Right cardiac atrium (tissue), 5 donors: ENCODE data around the gene CNTNAP4. TPM values are rescaled to one million over a fixed set of nuclear protein-coding genes. Genes with fewer than 3 reads are reported as not detected.

ENCODE experiments used
- ATAC-seq, 2 donors: fragments of 200-7000 bp; cut with Tn5 transposase; one replicate each; pipeline versions ENCODE4 v1.8.0 to v1.9.1; 2020; ENCODE audit warnings: moderate library complexity in 2 of 2, mild to moderate bottlenecking in 1 of 2
- DNase-seq, 3 donors: peaks; one replicate each; pipeline ENCODE4 v3.0.0-alpha.2; 2020
- H3K27ac ChIP-seq: one replicate; pipeline ENCODE4 v1.5.1; 2013; ENCODE audit warnings: mild to moderate bottlenecking, low read length, control low read depth, moderate library complexity
- H3K27me3 ChIP-seq: one replicate; pipeline ENCODE4 v1.6.1; 2013; ENCODE audit not compliant: control insufficient read depth, insufficient read depth
- H3K4me1 ChIP-seq: one replicate; pipeline ENCODE4 v1.6.1; 2013; ENCODE audit warnings: low read length; ENCODE audit not compliant: control insufficient read depth, insufficient read depth
- H3K4me3 ChIP-seq: one replicate; pipeline ENCODE4 v1.5.1; 2013; ENCODE audit warnings: low read length, control low read depth
- H3K9me3 ChIP-seq: one replicate; pipeline ENCODE4 v1.6.1; 2013; ENCODE audit warnings: low read length; ENCODE audit not compliant: control insufficient read depth
- WGBS: extraction: QIAGEN DNeasy Blood & Tissue Kit; methylation state at CpG from one replicate; pipeline ENCODE4 v1.1.7; 2013; 5-methylcytosine and 5-hydroxymethylcytosine counted together
- intact Hi-C, 4 donors: fragments of 100-400 bp; cut with DNase I; formaldehyde crosslinking; loops; one replicate each; pipeline versions ENCODE4 v1.11.0 to v1.14.0; 2022 to 2023
- polyA plus RNA-seq: library from polyadenylated mRNA; stranded (reverse); fragments of 200-250 nt; gene quantifications from one replicate; pipeline ENCODE4 v1.2.3, GENCODE V29; 2013
- total RNA-seq, 4 donors: library from RNA; stranded (reverse); fragmentation: NEBNext Ultra II Directional; extraction: Animal tissue kit (Norgen Biotek cat#: 25700); gene quantifications; one replicate each; pipeline ENCODE4 v1.2.1, GENCODE V29; 2021
- donor health status: healthy with polysubstance abuse.
- donor health status: DM: no; HTN: yes; CAD: no.
- donor health status: DM: no; HTN: no; CAD: no.
- donor health status: DM: no; HTN: yes; CAD: no; lungs with severe emphysema.
- donor health status: DM: yes; HTN: yes; CAD: no.

Gene CNTNAP4
- total and polyA plus RNA-seq, 5 donors = 0.02 TPM; not detected in 4

DNA sequence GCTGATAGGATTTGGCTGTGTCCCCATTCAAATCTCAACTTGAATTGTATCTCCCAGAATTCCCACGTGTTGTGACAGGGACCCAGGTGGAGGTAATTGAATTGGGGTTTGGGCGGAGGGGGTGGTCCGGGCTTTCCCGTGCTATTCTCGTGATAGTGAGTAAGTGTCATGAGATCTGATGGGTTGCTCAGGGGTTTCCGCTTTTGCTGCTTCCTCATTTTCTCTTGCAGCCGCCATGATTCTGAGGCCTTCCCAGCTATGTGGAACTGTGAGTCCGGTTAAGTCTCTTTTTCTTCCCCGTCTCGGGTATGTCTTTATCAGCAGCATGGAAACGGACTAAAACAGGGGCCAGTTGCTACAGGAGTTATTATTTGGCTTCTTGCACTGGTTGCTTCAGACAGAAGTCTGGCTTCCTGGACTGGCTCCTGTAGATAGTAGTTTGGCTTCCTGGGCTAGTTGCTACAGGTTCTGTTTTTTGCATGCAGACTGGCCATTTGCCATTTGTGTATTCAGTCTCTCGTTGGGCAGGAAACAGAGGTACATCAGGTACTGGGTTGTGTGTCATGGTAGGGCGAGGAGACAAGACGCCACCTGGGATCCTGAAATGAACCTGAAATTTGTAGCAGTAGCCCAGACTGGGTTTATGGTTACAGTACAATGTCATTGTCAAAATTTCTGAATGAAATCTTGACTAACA is 32.6 kb downstream of the CNTNAP4 start:
- H3K4me3 ChIP-seq = no peak overlapping the region
- no peaks in the 10 kb centered on the region for H3K9me3 ChIP-seq
- 88% methylated on average over 14 of the region's 14 CpGs for WGBS
- ATAC-seq (no peak), DNase-seq (no peak)
- no peaks in the 10 kb centered on the region for H3K4me1 ChIP-seq
- no peak overlapping the region for H3K27ac ChIP-seq
- intact Hi-C loops = no loop called here
- H3K27me3 ChIP-seq = no peaks in the 10 kb centered on the region

DNA sequence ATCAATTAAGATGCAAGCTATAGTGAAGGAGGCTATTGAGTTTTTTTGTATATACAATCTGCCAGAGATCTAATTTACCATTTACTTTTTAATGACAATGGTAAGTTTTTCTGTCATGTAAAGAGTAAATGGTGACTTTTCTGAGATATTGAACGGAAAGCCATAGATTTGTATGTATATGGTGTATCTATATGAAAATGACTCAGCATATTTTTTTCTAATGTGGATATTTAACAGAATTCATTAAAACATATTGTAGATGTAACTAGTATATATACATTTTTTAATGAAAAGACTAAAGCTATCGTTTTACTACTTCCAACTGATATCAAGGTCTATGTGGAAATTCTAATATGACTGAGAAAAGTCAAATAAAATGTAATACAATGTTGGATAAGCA is 34.1 kb downstream of the CNTNAP4 start:
- H3K27me3 ChIP-seq = no peaks in the 10 kb centered on the region
- 69% methylated on average over 2 of the region's 2 CpGs for WGBS
- H3K27ac ChIP-seq = no peak overlapping the region
- ATAC-seq (no peak), DNase-seq (no peak)
- no peak overlapping the region for H3K4me3 ChIP-seq
- H3K4me1 ChIP-seq = no peaks in the 10 kb centered on the region
- intact Hi-C loops = no loop called here
- no peaks in the 10 kb centered on the region for H3K9me3 ChIP-seq

DNA sequence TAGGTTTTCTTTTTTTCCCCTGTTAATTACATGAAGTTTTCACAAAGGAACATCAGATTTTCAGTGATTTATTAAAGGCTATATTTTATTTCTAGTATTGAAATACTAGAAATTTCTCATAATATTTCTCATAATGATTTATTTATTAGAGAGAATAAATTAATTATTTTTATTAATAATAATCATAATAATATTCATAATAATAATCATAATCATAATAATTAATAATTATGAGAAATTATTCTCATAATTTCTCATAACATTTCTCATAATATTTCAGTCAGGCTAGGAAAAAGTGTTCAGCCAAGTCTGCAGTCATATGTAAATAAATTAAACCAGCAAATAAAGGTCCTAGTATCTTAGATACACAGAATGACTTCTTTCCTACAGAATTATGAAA is 41.4 kb downstream of the CNTNAP4 start:
- intact Hi-C loops = no loop called here
- H3K27me3 ChIP-seq = no peaks in the 10 kb centered on the region
- DNase-seq (no peak), ATAC-seq (no peak)
- no peak overlapping the region for H3K4me3 ChIP-seq
- no peaks in the 10 kb centered on the region for H3K4me1 ChIP-seq
- H3K9me3 ChIP-seq = no peaks in the 10 kb centered on the region
- H3K27ac ChIP-seq = no peak overlapping the region

DNA sequence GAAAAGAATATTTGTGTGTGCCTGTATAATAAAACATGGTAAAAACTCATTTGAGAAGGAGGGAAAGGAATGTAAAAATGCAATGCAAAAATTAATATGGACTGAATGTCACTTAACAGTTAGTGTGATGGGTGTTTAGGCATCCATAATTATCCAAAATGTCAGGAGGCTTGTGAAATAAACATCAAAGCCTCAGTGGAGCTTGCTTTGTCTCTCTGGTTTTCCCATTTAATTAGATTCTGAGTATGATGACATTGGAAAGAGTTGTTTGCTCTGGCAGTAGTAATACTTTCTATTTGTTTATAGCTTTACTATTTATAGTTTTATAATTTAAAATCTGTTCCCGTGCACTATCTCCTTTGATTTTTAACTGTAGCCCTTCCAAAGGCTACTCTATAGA is 51.9 kb downstream of the CNTNAP4 start:
- Histone ChIP-seq H3K27ac (no peak overlapping the region), H3K27me3 (no peaks in the 10 kb centered on the region), H3K4me1 (no peaks in the 10 kb centered on the region), H3K9me3 (no peaks in the 10 kb centered on the region), H3K4me3 (no peak overlapping the region)
- DNase-seq (no peak), ATAC-seq (no peak)
- 32% methylated on average over 1 of the region's 1 CpG for WGBS
- intact Hi-C loops = no loop called here

DNA sequence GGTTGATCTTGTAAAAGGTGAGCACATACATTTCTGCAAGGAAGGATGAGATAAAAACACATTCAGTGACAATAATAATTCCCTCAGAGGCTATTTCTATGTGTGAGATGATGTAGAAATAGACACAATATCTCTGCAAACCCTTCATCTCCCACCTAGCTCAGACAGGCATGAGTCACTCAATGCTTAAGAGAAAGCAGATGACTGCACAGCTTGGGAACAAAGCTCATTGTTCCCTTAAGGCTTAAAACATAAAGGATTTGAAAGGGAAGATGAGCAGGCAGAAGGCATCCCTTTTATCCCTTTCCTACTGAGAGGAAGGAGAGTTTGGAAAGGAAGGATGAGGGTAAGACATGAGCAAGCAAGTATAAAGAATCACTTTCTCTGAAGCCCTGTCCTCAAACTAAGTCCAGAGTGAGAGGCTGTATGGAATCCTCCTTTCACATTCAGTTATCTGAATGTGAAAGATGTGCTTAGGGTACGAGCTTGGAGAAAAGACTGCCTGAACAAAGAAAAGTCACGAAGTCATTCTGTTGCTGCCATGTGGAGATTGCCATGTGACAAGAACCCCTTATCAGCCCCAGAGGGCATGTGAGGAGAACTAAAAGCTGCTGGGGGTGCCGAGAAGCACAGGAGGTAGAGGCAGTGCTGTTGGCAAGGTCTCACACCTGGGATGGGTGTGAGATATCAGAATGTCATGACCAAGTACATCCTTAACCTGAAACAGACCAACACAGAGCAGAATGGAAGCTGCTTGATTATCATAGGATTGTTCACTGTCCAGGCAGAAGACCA is 58.2 kb downstream of the CNTNAP4 start:
- H3K4me1 ChIP-seq = no peaks in the 10 kb centered on the region
- H3K27ac ChIP-seq = no peak overlapping the region
- H3K4me3 ChIP-seq = no peak overlapping the region
- no peaks in the 10 kb centered on the region for H3K27me3 ChIP-seq
- ATAC-seq (no peak), DNase-seq (no peak)
- no peaks in the 10 kb centered on the region for H3K9me3 ChIP-seq
- intact Hi-C loops = no loop called here
- 51% methylated on average over 3 of the region's 3 CpGs for WGBS

DNA sequence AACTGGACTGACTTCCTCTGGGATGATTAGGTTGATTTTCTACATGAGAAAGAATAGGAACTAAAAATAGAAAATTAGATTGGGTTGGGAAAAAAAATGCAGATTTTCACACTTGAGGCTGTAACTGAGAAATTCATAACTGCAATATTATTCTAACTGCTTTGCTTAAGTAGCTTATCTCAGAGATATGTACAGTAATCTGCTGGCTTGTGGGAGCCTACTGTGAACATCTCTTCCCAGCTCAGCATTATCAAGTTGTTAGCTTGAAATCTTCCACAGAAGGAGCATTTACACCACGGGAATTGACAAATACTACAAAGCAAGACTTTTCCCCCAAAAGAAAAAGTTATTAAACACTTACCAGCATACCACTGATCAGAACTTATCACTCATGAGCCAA is 58.9 kb downstream of the CNTNAP4 start:
- 24% methylated on average over 1 of the region's 1 CpG for WGBS
- Histone ChIP-seq H3K4me3 (no peak overlapping the region), H3K27ac (no peak overlapping the region), H3K9me3 (no peaks in the 10 kb centered on the region), H3K27me3 (no peaks in the 10 kb centered on the region), H3K4me1 (no peaks in the 10 kb centered on the region)
- ATAC-seq (no peak), DNase-seq (no peak)
- intact Hi-C loops = no loop called here

DNA sequence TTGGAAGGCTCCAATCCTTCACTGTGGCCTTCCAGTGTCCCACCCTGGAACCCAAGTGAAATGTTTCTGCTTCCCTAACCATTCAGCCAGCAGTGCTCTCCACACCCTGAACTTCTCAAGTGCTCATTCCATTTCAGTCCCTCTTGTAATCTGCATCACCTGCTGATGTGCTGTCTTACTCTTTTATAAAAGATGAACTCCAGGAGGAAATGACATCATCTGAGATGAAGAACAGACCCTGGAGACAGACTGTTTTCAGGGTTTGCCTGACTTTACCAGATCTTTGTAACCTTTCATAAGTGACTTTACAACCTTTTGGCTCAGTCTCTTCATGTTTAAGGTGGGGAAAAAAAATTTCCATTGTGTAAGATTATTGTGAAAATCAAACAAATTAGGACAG is 61.3 kb downstream of the CNTNAP4 start:
- no peaks in the 10 kb centered on the region for H3K27me3 ChIP-seq
- H3K9me3 ChIP-seq = no peaks in the 10 kb centered on the region
- ATAC-seq = no peak
- H3K4me3 ChIP-seq = no peak overlapping the region
- no peak for DNase-seq
- no peaks in the 10 kb centered on the region for H3K4me1 ChIP-seq
- intact Hi-C loops = no loop called here
- H3K27ac ChIP-seq = no peak overlapping the region

DNA sequence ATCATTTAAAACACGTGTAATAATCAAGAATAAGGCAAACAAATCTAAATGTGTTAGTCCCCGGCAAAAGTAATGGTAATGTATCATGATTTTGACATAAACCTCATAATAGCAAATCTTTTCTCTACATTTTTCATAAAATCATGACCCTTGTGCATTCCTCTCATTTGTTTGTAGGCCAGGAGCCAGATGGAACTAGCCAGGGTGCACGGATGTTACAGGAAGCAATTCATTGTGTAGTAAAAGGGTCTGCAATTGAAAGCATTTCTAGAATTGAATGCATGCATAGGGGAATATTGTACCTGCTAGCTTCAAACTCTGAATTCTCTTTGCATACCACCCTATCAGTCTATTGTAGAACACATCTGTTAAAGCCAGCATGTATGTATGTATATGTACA is 66.6 kb downstream of the CNTNAP4 start:
- no peak overlapping the region for H3K27ac ChIP-seq
- no peaks in the 10 kb centered on the region for H3K9me3 ChIP-seq
- H3K4me3 ChIP-seq = no peak overlapping the region
- no peaks in the 10 kb centered on the region for H3K27me3 ChIP-seq
- no peak for ATAC-seq
- peaks cover 1% of the 10 kb centered on the region for H3K4me1 ChIP-seq
- intact Hi-C loops = no loop called here
- WGBS = 62% methylated on average over 3 of the region's 3 CpGs
- no peak for DNase-seq

DNA sequence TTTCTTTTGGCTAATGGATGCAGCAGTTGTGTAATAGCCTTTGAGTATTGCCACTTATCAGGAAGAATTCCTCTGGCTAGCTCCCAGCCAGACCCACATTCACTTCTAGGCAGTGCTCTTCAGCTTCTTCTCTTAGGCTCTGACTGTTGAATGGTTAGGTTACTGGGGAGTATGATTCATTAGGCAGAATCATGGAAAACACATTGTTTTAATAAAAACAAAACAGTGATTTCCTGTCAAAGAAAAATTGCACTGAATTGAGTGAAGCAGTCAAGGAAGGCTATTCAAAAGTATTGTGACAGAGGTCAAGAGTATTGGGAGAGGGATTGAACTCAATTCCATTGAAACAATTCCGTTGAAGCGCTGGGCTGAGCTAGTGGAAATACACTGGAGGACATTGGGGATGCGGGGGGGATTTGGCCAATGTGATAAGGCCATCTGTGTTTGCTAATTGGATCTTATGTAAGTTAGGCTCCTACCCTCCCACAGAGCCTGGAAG is 68.0 kb downstream of the CNTNAP4 start:
- Histone ChIP-seq H3K27ac (no peak overlapping the region), H3K27me3 (no peaks in the 10 kb centered on the region), H3K4me1 (peaks cover 1% of the 10 kb centered on the region), H3K4me3 (no peak overlapping the region), H3K9me3 (no peaks in the 10 kb centered on the region)
- intact Hi-C loops = no loop called here
- 31% methylated on average over 3 of the region's 3 CpGs for WGBS
- DNase-seq (peak; percentile 60 to 82 (median 77)), ATAC-seq (peak; percentile 98)

DNA sequence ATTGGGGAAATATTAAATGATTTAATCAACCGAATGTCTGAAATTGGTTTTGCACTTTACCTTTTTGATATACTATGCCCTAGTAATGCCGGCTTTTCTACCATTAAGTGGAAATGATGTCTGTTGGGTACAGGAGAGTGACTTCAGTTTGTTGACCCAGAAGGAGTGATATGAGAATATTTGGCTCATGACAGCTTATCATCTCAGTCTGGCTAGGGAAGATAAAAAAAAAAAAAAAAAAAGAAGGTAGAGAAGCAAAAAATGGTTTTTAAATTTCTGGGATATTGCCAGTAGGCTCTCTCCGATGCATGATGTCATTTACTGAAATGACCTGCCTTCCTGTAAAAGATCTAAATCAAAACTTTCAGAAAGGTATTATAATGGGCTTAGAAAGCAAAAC is 69.0 kb downstream of the CNTNAP4 start:
- ATAC-seq = no peak
- intact Hi-C loops = no loop called here
- 55% methylated on average over 3 of the region's 3 CpGs for WGBS
- DNase-seq = no peak
- Histone ChIP-seq H3K4me3 (no peak overlapping the region), H3K4me1 (peaks cover 1% of the 10 kb centered on the region), H3K27ac (no peak overlapping the region), H3K9me3 (no peaks in the 10 kb centered on the region), H3K27me3 (no peaks in the 10 kb centered on the region)

DNA sequence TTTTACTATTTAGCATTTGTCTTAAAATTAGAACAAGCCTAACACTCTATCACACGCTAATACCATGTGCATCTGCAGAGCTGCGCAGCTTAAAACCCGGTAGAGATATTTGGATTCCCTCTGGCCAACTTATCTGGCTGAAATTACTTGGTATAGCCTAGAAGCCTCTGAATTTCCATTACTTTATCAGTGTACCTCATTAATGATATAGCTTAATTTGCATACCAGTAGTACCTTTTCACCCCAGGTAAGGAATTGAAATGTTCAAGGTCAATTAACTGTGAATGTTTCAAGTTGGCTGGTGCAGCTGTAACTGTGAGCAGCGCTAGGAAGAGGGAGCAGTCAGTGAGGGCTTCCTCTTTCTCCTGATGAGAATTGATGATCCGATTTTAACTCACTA is 74.2 kb downstream of the CNTNAP4 start:
- no peak for DNase-seq
- no peaks in the 10 kb centered on the region for H3K9me3 ChIP-seq
- no peak overlapping the region for H3K27ac ChIP-seq
- H3K27me3 ChIP-seq = no peaks in the 10 kb centered on the region
- 79% methylated on average over 5 of the region's 5 CpGs for WGBS
- no peaks in the 10 kb centered on the region for H3K4me1 ChIP-seq
- intact Hi-C loops = no loop called here
- ATAC-seq = no peak
- H3K4me3 ChIP-seq = no peak overlapping the region
